GM19455 (cell line): ENCODE data around the gene TTYH3.
"Not testable (repeated sequence)": the region's sequence is repeated elsewhere in the genome, so short reads cannot be mapped to it uniquely, and the experiment has no call there.

Experiments used
- ATAC-seq: cut with Tn5 transposase; IDR thresholded peaks from one replicate; pipeline ENCODE4 v1.9.1; 2021; ENCODE audit not compliant: unreplicated experiment

The TTYH3 gene

GRCh38 chr7:2681929-2682799 lies 50.4 kb downstream of the TTYH3 start:
- no peak for ATAC-seq

- ATAC-seq: no peak
These were observed 52.7 kb downstream of the TTYH3 start for GRCh38 chr7:2684501-2684900.

GRCh38 chr7:2686101-2686500 lies 54.3 kb downstream of the TTYH3 start:
- no peak for ATAC-seq

DNA sequence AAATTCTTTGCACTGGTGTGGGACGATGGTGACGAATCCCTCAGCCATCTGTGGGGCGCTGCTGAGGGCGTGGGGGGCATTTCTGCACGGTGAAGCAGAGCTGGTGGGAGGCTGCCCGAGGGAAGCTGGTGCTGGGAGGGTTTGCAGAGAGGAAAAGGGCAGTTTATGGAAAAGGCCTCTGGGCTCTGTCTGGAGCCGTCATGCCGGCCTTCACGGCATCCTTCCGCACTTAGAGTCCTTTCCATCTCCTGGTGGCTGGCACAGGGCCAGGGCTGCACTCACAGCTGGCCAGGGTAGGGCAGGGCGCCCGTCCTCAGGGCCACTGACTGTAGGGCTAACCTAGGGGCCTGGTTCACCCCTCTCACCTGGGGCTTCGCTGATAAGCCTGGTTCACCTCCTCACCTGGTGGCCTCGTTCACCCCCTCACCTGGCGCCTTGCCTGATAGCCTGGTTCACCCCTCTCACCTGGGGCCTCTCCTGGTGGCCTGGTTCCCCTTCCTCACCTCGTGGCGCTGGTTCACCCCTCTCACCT lies 55.6 kb downstream of the TTYH3 start:
- ATAC-seq: no peak

DNA sequence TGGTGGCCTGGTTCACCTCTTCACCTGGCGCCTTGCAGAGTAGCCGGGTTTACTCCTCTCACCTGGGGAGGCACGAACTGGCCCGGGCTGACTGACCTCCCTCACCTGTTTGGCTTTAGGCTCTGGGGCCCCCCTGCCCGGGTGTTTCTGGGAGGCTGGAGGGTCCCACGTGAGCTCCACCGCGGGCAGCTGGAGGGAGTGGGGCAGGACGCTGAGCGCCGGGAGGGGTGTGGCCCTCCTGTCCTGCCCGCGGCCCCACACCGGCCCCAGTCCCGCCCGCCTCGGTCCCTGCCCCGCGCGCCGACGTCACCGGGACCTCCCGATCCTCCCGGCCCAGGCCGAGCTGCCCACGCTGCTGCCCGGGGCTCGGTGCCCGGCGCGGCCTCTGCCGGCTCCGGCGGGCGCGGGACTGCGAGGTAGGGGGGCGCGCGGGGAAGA lies 56.1 kb downstream of the TTYH3 start, which contains the start of gene AMZ1:
Gene AMZ1 (plus strand): TSS at position 322 of the 438 bp plus-strand sequence. CDS start 12,250 bp downstream, outside the sequence.
- ATAC-seq: no peak

- ATAC-seq: peak; percentile 72
These were observed 56.9 kb downstream of the TTYH3 start for GRCh38 chr7:2688409-2689342.

DNA sequence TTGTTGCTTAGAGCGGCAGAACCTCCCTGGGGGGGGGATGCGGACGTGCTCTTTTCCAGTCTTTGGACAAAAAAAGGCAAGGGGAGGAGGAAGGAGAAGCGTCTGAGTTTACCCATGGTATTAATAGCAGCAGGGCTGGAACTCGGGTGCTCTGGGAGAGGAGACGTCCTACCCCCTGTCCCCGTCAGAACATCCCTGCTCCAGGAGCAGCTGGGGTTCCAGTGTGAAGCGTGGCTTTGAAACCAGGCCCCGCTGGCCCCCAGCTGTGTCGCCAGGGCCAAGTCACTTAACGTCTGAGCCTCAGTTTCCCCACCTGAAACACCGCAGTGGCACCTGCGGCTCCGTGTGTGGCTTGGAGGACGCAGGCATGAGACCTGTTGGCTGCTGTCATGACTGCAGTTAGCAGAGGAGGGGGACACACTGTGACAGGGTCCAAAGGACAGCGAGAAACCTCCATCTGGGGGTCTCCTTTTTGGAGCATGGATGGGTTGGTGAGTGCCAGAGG lies 57.6 kb downstream of the TTYH3 start:
- no peak for ATAC-seq

DNA sequence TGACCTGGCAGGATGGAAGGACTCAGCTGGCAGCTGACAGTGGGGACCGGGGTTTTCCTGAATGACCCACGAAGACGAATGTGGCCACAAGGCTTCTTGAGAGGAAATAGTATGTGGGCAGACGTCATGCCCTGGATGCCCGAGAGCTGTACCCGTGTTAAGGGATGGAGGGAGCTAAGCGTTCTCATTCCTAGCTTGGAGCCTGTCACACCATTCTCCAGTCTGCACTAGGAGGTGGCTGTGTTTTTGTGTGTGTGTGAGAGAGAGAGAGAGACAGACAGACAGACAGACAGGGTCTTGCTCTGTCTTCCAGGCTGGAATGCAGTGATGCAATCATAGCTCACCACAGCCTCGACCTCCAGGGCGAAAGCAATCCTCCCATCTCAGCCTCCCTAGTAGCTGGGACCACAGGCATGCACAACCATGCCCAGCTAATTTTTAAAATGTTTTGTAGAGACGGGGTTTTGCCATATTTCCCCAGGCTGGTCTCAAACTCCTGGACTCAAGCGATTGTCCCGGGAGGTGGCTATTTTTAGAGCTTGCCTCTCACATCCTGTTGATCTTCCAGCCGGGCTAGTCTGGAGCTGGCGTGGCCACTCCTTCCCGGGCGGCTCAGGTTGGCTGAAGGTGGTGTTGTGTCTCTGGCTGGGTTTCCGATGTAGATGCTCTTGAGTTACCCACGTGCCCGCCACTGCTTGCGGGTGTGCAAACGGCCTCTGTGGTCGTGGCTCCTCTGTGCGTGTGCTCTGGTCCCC lies 58.3 kb downstream of the TTYH3 start:
- no peak for ATAC-seq

GRCh38 chr7:2691011-2691707 lies 59.4 kb downstream of the TTYH3 start:
- ATAC-seq: no peak

GRCh38 chr7:2691932-2692439 lies 60.2 kb downstream of the TTYH3 start:
- ATAC-seq: not testable (repeated sequence)

- no peak for ATAC-seq
These were observed 60.8 kb downstream of the TTYH3 start for GRCh38 chr7:2692543-2692942.

DNA sequence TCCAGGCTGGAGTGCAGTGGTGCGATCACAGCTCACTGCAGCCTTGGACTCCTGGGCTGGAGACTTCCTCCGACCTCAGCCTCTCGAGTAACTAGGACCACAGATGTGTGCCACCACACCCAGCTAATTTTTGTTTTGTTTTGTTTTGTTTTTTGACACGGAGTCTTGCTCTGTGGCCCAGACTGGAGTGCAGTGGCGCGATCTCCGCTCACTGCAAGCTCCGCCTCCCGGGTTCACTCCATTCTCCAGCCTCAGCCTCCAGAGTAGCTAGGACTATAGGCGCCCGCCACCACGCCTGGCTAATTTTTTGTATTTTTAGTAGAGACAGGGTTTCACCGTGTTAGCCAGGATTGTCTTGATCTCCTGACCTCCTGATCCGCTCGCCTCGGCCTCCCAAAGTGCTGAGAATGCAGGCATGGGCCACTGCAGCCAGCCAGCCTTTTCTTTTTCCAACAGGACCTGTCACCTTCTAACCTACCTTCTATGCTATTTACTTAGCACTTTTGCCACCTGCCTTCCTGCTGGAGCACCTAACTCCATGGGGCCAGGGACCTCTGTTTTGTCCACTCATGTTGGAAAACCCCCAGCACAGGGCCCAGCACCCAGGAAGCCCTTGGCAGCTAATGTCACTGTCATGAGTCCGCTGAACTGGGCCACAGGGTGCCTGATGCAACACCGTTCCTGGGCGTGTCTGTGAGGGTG lies 61.8 kb downstream of the TTYH3 start:
- not testable (repeated sequence) for ATAC-seq

- not testable (repeated sequence) for ATAC-seq
These were observed 62.3 kb downstream of the TTYH3 start for GRCh38 chr7:2694122-2694436.

GRCh38 chr7:2698581-2699288 lies 66.9 kb downstream of the TTYH3 start:
- peak; percentile 92 for ATAC-seq

DNA sequence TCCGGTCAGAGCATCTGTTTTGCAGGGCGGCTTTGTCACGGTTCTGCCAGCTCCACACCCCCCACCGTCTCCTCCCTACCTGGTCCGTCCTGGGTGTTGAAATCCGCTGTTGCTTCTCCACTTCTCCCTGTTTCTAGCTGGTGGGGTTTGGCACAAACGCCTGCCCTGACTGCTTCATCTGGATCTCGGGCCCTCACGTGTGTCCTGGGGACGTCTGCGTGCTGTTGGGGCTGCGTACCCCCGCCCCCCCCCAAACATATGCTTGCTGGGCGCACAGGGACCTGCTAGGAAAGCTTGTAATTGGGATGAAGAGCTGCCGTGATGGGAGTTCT lies 67.5 kb downstream of the TTYH3 start:
- ATAC-seq: no peak

DNA sequence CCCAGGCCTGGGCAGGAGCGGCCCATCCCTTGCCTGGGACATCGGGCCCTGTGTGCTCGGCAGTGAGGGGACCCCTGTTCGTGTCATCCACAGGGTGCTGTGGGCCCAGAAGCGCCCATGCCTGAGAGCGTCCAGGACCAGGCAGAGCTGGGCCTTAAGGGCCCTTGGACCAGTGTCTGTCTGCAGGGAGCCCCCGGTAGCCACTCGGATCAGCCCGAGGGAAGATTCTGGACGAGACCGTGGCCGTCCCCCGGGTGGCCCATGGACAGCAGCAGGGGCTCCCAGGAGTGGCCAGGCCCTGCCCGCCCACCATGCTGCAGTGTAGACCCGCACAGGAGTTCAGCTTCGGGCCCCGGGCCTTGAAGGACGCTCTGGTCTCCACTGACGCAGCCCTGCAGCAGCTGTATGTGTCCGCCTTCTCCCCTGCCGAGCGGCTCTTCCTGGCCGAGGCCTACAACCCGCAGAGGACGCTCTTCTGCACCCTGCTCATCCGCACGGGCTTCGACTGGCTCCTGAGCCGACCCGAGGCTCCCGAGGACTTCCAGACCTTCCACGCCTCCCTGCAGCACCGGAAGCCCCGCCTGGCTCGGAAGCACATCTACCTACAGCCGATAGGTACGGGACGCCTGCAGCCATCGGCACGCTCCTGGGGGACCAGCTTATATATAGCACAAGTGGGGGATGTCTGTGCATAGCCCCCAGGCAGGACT lies 68.5 kb downstream of the TTYH3 start:
- no peak for ATAC-seq

- ATAC-seq: no peak
These were observed 69.6 kb downstream of the TTYH3 start for GRCh38 chr7:2701424-2701823.
